GM13976 (cell line): ENCODE measurements around the gene TRIO.
A peak's percentile ranks its signal among the peaks of the same experiment; 100 is the strongest.

Source experiments
- DNase-seq: peaks from one replicate; pipeline ENCODE4 v3.0.0; 2012; ENCODE audit warnings: low spot score
- in situ Hi-C: fragments of 300-500 bp; cut with MboI; formaldehyde crosslinking; loops from one replicate; pipeline ENCODE4 v1.12.0; 2022; ENCODE audit warnings: low sequenced_read_pairs, mixed read lengths, inconsistent platforms; ENCODE audit not compliant: unreplicated experiment
- TF ChIP-seq, protein P1 (sequence below): IDR thresholded peaks from 2 replicates; pipeline ENCODE4 v1.5.1; 2012; ENCODE audit warnings: borderline replicate concordance, mild to moderate bottlenecking; ENCODE audit not compliant: insufficient read depth; ENCODE audit errors: extremely low read depth, missing control alignments, control extremely low read depth

The TRIO gene

GRCh38 chr5:14414007-14414406 lies 270.9 kb downstream of the TRIO start:
- TF ChIP-seq, protein P1, sequence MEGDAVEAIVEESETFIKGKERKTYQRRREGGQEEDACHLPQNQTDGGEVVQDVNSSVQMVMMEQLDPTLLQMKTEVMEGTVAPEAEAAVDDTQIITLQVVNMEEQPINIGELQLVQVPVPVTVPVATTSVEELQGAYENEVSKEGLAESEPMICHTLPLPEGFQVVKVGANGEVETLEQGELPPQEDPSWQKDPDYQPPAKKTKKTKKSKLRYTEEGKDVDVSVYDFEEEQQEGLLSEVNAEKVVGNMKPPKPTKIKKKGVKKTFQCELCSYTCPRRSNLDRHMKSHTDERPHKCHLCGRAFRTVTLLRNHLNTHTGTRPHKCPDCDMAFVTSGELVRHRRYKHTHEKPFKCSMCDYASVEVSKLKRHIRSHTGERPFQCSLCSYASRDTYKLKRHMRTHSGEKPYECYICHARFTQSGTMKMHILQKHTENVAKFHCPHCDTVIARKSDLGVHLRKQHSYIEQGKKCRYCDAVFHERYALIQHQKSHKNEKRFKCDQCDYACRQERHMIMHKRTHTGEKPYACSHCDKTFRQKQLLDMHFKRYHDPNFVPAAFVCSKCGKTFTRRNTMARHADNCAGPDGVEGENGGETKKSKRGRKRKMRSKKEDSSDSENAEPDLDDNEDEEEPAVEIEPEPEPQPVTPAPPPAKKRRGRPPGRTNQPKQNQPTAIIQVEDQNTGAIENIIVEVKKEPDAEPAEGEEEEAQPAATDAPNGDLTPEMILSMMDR = no peak
- in situ Hi-C loops = no loop called here
- DNase-seq = no peak

DNA sequence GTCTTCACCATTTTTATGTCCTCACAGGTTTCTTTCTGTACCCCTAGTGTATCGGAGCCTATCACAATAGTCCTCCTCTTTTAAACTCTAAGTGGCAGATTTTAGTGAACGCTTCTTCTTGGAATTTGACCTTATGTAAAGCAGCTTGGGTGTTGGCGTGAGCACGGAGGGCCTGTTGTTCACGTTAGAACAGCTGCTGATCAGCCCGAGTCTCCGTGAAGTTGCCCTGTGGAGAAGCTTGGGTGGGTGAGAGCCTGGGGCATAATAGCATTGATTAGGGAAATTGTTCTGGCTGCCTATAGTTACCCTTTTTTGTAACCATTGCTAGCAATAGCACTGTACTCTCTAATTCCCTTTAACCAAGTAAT lies 271.5 kb downstream of the TRIO start:
- in situ Hi-C loops = no loop called here

GRCh38 chr5:14415024-14415697 lies 272.0 kb downstream of the TRIO start:
- TF ChIP-seq, protein P1 = no peak
- DNase-seq = peak; percentile 71
- in situ Hi-C loops = no loop called here

More for the DNA sequence above, 271.5 kb downstream of the TRIO start:
- TF ChIP-seq, protein P1 = no peak
- no peak for DNase-seq

GRCh38 chr5:14415698-14416074 lies 272.5 kb downstream of the TRIO start:
- no peak for DNase-seq
- TF ChIP-seq, protein P1 = no peak
- in situ Hi-C loops = no loop called here

DNA sequence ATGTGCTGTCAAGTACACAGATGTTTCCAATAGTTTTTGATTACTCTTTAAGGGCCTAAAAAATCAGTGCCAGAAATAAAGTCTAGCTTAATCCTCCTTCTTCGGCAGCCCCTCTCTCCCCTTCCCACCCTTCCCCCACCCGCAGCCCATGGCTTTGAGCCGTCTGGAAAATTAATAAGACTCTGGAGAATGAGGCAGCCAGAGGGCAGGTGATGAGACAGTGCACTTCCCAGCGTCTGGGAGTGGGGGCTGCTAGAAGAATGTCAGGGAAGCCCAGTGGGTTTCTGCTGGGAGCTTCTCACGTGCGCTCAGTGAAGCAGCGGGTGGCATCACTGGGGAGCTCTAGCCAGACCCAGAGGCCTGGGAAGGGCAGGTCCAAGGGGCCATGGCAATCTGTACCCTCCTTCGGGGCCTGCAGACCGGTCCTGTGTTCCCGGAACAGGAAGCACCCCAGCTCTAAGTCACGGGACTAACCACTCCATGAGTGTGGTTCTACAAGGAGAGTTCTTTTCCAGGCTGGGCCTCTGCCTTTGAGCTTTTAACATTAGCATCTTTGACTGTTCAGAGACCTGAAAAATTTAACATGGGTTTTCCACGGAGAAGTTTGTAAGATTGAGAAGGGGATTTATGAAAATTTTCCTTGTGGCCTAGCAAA lies 273.6 kb downstream of the TRIO start:
- DNase-seq = no peak
- TF ChIP-seq, protein P1 = no peak
- in situ Hi-C loops = no loop called here

DNA sequence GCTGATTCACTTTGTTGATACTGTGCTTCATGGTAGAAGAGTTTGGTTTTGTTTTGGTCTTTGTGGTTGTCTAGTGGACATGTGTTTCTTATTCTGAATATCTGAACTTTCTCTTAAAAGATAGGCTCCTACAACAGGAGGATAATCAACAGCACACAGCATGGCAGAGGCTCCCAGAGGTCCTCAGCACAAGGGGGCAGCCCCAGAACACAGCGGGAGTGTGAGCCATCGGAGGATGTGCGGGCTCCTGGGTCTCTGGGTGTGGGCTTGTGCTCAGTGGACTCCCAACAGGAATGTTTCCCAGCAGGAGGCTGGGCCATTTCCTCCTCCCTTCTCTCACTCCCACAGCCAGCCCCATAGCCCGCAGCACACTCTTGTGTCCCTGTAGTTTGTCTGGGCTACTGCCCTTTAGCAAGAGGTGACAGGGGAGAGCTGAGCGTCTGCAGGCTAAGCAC lies 274.2 kb downstream of the TRIO start:
- in situ Hi-C loops = no loop called here
- DNase-seq = no peak

More for the DNA sequence above, 274.2 kb downstream of the TRIO start:
- TF ChIP-seq, protein P1 = no peak
